B cell (primary cell): Measurements from ENCODE around the gene JPH2. TPM values are rescaled to one million over a fixed set of nuclear protein-coding genes. Genes with fewer than 3 reads are reported as not detected.

Source experiments
- ATAC-seq: fragments of 200-7000 bp; cut with Tn5 transposase; one replicate; pipeline ENCODE4 v1.10.0; 2021; ENCODE audit warnings: low read depth, mild to moderate bottlenecking, moderate number of reproducible peaks, moderate library complexity
- CTCF ChIA-PET: fragments of 350-600 bp; sonication (Branson Sonifier 250); formaldehyde crosslinking; loops from one replicate; lab custom pipeline; 2021; ENCODE audit warnings: antibody characterized with exemption, inconsistent platforms; lab: Charles Lee
- POLR2A ChIA-PET: fragments of 350-600 bp; sonication (Branson Sonifier 250); formaldehyde crosslinking; loops from one replicate; lab custom pipeline; 2021; ENCODE audit warnings: antibody characterized with exemption; lab: Charles Lee
- DNase-seq: peaks from one replicate; pipeline ENCODE4 v3.0.0; 2013
- H2AFZ ChIP-seq: 2 replicates; pipeline ENCODE4 v1.6.1; 2012; ENCODE audit warnings: mild to moderate bottlenecking, low read depth, low read length; ENCODE audit not compliant: insufficient read depth, poor library complexity, severe bottlenecking
- H3K27ac ChIP-seq, 2 donors: 1 replicate in 1 of 2; 2 replicates in 1 of 2; pipeline ENCODE4 v1.5.1; 2012 to 2013; ENCODE audit warnings: low read length in 2 of 2, mild to moderate bottlenecking in 2 of 2, moderate library complexity in 1 of 2
- H3K27me3 ChIP-seq, 4 experiments: fragments of 200-600 bp in 1 of 4; sonication (generic) in 1 of 4; replicated peaks in 1 of 4; 1 replicate in 2 of 4; 2 replicates in 2 of 4; pipeline versions ENCODE4 v1.6.1 to v1.7.0; 2013 to 2016; ENCODE audit warnings: low read length in 3 of 4, mild to moderate bottlenecking in 2 of 4, mixed read lengths in 1 of 4, moderate library complexity in 1 of 4; ENCODE audit not compliant: insufficient read depth in 4 of 4, control insufficient read depth in 3 of 4; ENCODE audit errors: control extremely low read depth in 1 of 4
- H3K36me3 ChIP-seq, 2 experiments: replicated peaks in 1 of 2; 1 replicate in 1 of 2; 2 replicates in 1 of 2; pipeline versions ENCODE4 v1.6.1 to v1.7.1; 2013; ENCODE audit warnings: low read length in 1 of 2; ENCODE audit not compliant: insufficient read depth in 2 of 2, control insufficient read depth in 1 of 2; ENCODE audit errors: control extremely low read depth in 1 of 2, extremely low read depth in 1 of 2
- H3K4me1 ChIP-seq, 2 donors: fragments of 200-600 bp in 1 of 2; sonication (generic) in 1 of 2; 1 replicate in 1 of 2; 2 replicates in 1 of 2; pipeline versions ENCODE4 v1.5.1 to v1.6.1; 2013 to 2017; ENCODE audit warnings: low read length in 2 of 2; ENCODE audit not compliant: control insufficient read depth in 2 of 2, insufficient read depth in 2 of 2
- H3K4me2 ChIP-seq: replicated peaks from 2 replicates; pipeline ENCODE3; 2012; ENCODE audit warnings: mild to moderate bottlenecking, low read depth, low read length; ENCODE audit not compliant: poor library complexity, severe bottlenecking
- H3K4me3 ChIP-seq, 5 experiments: fragments of 200-600 bp in 1 of 5; sonication (generic) in 1 of 5; 1 replicate in 3 of 5; 2 replicates in 2 of 5; pipeline versions ENCODE4 v1.5.1 to v1.7.0; 2011 to 2016; ENCODE audit warnings: low read length in 4 of 5, mild to moderate bottlenecking in 4 of 5, low read depth in 2 of 5, control low read depth in 1 of 5, moderate library complexity in 1 of 5; ENCODE audit not compliant: insufficient read depth in 1 of 5; ENCODE audit errors: control extremely low read depth in 1 of 5, extremely low read depth in 1 of 5
- H3K79me2 ChIP-seq: fragments of 200-600 bp; sonication (generic); one replicate; pipeline ENCODE4 v1.6.0; 2016; ENCODE audit warnings: low read length; ENCODE audit not compliant: control insufficient read depth, insufficient read depth
- H3K9ac ChIP-seq: fragments of 200-600 bp; sonication (generic); 2 replicates; pipeline ENCODE4 v1.6.1; 2017; ENCODE audit warnings: mild to moderate bottlenecking, low read length, moderate library complexity
- H3K9me3 ChIP-seq, 3 donors: one replicate each; pipeline versions ENCODE4 v1.6.1 to v1.7.1; 2013; ENCODE audit warnings: low read length in 2 of 3; ENCODE audit not compliant: control insufficient read depth in 2 of 3, insufficient read depth in 1 of 3; ENCODE audit errors: control extremely low read depth in 1 of 3
- H4K20me1 ChIP-seq: 2 replicates; pipeline ENCODE4 v1.6.0; 2012; ENCODE audit warnings: mild to moderate bottlenecking, low read length; ENCODE audit not compliant: insufficient read depth, control insufficient read depth, poor library complexity, severe bottlenecking
- H3K27ac Mint-ChIP-seq: one replicate; pipeline ENCODE4 v1.8.0; 2021; ENCODE audit warnings: mixed read lengths
- H3K27me3 Mint-ChIP-seq: one replicate; pipeline ENCODE4 v1.8.0; 2021; ENCODE audit warnings: mixed read lengths
- H3K4me1 Mint-ChIP-seq: one replicate; pipeline ENCODE4 v1.8.0; 2021; ENCODE audit warnings: mixed read lengths
- H3K4me3 Mint-ChIP-seq: one replicate; pipeline ENCODE4 v1.8.0; 2021; ENCODE audit warnings: mixed read lengths
- H3K9me3 Mint-ChIP-seq: one replicate; pipeline ENCODE4 v1.8.0; 2022; ENCODE audit warnings: mixed read lengths; ENCODE audit not compliant: insufficient read depth
- EZH2 ChIP-seq: IDR thresholded peaks from 2 replicates; pipeline ENCODE4 v1.6.1; 2012; ENCODE audit warnings: borderline replicate concordance, low read depth, mild to moderate bottlenecking, moderate library complexity, low read length; ENCODE audit not compliant: insufficient read depth, poor library complexity, severe bottlenecking
- WGBS: methylation state at CpG from one replicate; pipeline ENCODE4 v1.1.5; 2013; ENCODE audit warnings: missing lambda C conversion rate; ENCODE audit not compliant: insufficient coverage; 5-methylcytosine and 5-hydroxymethylcytosine counted together
- intact Hi-C: fragments of 100-400 bp; cut with micrococcal nuclease; formaldehyde crosslinking; loops from one replicate; pipeline ENCODE4 v1.10.0; 2022
- polyA plus RNA-seq: library from polyadenylated mRNA; depleted of rRNA; stranded (reverse); fragments of >200 nt; gene quantifications from 2 replicates; pipeline ENCODE4 v1.2.3, GENCODE V29; 2012
- total RNA-seq, 2 donors: library from RNA; stranded (reverse); fragments of 120-200 nt in 1 of 2; gene quantifications; 1 replicate in 1 of 2; 2 replicates in 1 of 2; pipeline versions ENCODE4 v1.2.3 to v1.2.4, GENCODE V29; 2013 to 2022
- TF ChIP-seq, protein P1 (sequence below): fragments of 200-600 bp; IDR thresholded peaks from one replicate; pipeline ENCODE4 v1.8.0; 2022; ENCODE audit warnings: antibody characterized with exemption, mild to moderate bottlenecking

The JPH2 gene
- total and polyA plus RNA-seq, 2 donors (not counting 1 experiment from before 2014, with no cell fraction given) = 0.10 TPM; not detected in 1

DNA sequence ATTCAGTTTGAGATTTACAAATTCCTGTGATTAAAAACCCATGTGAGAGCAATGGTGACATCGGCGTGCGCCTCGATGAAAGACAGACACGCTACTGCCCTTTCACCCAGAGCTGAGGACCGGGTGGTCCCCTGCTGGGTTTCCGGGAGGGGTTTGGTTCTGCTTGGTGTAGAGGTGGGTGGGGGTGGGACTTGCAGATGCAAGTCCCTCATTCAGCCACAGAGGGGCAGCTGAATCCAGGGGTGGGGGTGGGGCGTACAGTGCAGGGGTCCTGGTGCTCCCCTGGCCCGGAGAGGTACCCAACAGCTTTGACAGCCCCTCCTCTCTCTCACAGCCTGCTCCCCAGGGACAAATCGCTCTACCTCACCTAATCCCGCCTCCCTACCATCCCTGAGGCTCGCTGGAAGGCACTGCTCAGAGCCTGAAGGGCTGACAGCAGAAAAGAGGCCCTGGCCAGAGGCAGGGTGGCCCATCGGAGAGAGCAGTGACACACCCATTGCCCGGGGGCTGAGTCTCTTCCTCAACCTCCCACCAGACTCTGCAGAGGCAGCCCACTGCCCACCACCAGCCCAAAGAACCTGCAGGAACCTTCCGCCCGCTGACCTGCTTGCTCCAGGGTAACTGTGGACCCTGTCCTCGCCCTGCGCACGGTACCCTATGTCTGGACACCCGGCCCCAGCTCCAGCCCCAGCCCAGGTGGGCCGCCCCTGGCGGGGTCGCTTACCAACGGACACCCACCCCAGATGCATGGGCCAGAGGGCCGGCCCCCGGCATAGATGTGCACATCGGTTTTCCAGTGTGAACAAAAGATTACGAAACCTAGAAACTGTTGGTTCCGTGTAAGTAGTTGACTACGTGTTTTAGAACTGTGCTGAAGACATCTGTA, 118.4 kb downstream of the JPH2 start:
- Histone ChIP-seq H3K4me2 (peak overlapping the region; percentile 76), H2AFZ (peak overlapping the region; percentile 62), H3K4me3 (peak overlapping the region; percentile 8 to 56 (median 24)), H3K27ac (peak overlapping the region; percentile 28 to 64), H3K4me1 (peaks cover 24 to 49% of the 10 kb centered on the region in 2 donors), H3K36me3 (no peaks in the 10 kb centered on the region), H3K27me3 (peaks cover 0 to 2% (median 0%) of the 10 kb centered on the region in 4 experiments), H4K20me1 (no peaks in the 10 kb centered on the region), H3K79me2 (no peaks in the 10 kb centered on the region), H3K9me3 (peaks cover 0 to 4% (median 0%) of the 10 kb centered on the region in 3 donors), H3K9ac (peak overlapping the region; percentile 46)
- TF ChIP-seq, protein P1, sequence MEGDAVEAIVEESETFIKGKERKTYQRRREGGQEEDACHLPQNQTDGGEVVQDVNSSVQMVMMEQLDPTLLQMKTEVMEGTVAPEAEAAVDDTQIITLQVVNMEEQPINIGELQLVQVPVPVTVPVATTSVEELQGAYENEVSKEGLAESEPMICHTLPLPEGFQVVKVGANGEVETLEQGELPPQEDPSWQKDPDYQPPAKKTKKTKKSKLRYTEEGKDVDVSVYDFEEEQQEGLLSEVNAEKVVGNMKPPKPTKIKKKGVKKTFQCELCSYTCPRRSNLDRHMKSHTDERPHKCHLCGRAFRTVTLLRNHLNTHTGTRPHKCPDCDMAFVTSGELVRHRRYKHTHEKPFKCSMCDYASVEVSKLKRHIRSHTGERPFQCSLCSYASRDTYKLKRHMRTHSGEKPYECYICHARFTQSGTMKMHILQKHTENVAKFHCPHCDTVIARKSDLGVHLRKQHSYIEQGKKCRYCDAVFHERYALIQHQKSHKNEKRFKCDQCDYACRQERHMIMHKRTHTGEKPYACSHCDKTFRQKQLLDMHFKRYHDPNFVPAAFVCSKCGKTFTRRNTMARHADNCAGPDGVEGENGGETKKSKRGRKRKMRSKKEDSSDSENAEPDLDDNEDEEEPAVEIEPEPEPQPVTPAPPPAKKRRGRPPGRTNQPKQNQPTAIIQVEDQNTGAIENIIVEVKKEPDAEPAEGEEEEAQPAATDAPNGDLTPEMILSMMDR = no peak
- no peak for TF ChIP-seq EZH2
- H3K4me3 Mint-ChIP-seq = peak overlapping the region; percentile 79
- no peaks in the 10 kb centered on the region for H3K27me3 Mint-ChIP-seq
- peaks cover 47% of the 10 kb centered on the region for H3K4me1 Mint-ChIP-seq
- H3K9me3 Mint-ChIP-seq = no peaks in the 10 kb centered on the region
- POLR2A ChIA-PET = interaction anchor here (0.9 to 1.2 kb wide), 2 partner anchors 12 kb away, joined by 3 to 4 read pairs; no protein-coding TSS in a partner anchor
- DNase-seq = no peak
- H3K27ac Mint-ChIP-seq = peak overlapping the region; percentile 90
- CTCF ChIA-PET = interaction anchor here (0.5 to 3.8 kb wide), 4 partner anchors 10 to 566 kb away, joined by 3 to 35 read pairs (median 6); no protein-coding TSS in a partner anchor
- ATAC-seq = peak; percentile 8
- intact Hi-C loops = loop anchor here (1.0 to 5.0 kb wide), 2 partner anchors 12 to 226 kb away; no protein-coding TSS in a partner anchor
- WGBS = 48% methylated on average over 26 of the region's 30 CpGs
